Measurements from ENCODE around the gene TACR1.

DNA sequence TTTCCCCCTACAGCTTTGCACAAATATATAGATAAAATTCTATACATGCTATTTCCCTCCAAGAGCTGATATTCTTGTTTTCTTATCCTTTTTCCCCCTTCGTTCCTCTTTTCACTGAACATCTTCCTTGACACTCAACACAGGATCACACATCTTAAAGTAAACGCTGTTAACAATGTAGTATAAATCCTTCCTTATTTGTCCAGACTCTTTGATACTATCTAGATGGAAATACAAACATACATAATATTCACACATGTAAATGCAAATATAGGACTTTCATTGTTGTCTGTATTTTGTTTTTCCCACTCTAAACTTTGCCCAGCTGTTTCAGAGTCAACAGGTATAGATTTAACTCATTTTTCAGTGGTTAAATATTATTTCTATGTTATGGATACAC lies 3.0 kb upstream of the TACR1 start:
- TF ChIP-seq TAF1 (CRISPR knock-in tag; IDR thresholded peaks at IDR 0.05) (no peak), ARNT (IDR thresholded peaks at IDR 0.05) (no peak), ZNF558 (CRISPR knock-in tag; IDR thresholded peaks at IDR 0.05; ENCODE audit: borderline replicate concordance) (no peak), ZKSCAN1 (IDR thresholded peaks at IDR 0.05; ENCODE audit: low read length) (no peak), EZH2 (conservative IDR thresholded peaks at IDR 0.05; ENCODE audit: low read depth, low read length) (no peak), TOE1 (CRISPR knock-in tag; IDR thresholded peaks at IDR 0.05) (no peak)
- TF ChIP-seq, protein P1, sequence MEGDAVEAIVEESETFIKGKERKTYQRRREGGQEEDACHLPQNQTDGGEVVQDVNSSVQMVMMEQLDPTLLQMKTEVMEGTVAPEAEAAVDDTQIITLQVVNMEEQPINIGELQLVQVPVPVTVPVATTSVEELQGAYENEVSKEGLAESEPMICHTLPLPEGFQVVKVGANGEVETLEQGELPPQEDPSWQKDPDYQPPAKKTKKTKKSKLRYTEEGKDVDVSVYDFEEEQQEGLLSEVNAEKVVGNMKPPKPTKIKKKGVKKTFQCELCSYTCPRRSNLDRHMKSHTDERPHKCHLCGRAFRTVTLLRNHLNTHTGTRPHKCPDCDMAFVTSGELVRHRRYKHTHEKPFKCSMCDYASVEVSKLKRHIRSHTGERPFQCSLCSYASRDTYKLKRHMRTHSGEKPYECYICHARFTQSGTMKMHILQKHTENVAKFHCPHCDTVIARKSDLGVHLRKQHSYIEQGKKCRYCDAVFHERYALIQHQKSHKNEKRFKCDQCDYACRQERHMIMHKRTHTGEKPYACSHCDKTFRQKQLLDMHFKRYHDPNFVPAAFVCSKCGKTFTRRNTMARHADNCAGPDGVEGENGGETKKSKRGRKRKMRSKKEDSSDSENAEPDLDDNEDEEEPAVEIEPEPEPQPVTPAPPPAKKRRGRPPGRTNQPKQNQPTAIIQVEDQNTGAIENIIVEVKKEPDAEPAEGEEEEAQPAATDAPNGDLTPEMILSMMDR (CRISPR knock-in tag; IDR thresholded peaks at IDR 0.05) = no peak
- TF ChIP-seq, protein P2, sequence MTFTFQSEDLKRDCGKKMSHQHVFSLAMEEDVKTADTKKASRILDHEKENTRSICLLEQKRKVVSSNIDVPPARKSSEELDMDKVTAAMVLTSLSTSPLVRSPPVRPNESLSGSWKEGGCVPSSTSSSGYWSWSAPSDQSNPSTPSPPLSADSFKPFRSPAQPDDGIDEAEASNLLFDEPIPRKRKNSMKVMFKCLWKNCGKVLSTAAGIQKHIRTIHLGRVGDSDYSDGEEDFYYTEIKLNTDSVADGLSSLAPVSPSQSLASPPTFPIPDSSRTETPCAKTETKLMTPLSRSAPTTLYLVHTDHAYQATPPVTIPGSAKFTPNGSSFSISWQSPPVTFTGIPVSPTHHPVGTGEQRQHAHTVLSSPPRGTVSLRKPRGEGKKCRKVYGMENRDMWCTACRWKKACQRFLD (CRISPR knock-in tag; IDR thresholded peaks at IDR 0.05; ENCODE audit: borderline replicate concordance) = no peak
- TF ChIP-seq, protein P3, sequence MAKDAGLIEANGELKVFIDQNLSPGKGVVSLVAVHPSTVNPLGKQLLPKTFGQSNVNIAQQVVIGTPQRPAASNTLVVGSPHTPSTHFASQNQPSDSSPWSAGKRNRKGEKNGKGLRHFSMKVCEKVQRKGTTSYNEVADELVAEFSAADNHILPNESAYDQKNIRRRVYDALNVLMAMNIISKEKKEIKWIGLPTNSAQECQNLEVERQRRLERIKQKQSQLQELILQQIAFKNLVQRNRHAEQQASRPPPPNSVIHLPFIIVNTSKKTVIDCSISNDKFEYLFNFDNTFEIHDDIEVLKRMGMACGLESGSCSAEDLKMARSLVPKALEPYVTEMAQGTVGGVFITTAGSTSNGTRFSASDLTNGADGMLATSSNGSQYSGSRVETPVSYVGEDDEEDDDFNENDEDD (CRISPR knock-in tag; IDR thresholded peaks at IDR 0.05; ENCODE audit: borderline replicate concordance) = no peak
- TF ChIP-seq, protein P4, sequence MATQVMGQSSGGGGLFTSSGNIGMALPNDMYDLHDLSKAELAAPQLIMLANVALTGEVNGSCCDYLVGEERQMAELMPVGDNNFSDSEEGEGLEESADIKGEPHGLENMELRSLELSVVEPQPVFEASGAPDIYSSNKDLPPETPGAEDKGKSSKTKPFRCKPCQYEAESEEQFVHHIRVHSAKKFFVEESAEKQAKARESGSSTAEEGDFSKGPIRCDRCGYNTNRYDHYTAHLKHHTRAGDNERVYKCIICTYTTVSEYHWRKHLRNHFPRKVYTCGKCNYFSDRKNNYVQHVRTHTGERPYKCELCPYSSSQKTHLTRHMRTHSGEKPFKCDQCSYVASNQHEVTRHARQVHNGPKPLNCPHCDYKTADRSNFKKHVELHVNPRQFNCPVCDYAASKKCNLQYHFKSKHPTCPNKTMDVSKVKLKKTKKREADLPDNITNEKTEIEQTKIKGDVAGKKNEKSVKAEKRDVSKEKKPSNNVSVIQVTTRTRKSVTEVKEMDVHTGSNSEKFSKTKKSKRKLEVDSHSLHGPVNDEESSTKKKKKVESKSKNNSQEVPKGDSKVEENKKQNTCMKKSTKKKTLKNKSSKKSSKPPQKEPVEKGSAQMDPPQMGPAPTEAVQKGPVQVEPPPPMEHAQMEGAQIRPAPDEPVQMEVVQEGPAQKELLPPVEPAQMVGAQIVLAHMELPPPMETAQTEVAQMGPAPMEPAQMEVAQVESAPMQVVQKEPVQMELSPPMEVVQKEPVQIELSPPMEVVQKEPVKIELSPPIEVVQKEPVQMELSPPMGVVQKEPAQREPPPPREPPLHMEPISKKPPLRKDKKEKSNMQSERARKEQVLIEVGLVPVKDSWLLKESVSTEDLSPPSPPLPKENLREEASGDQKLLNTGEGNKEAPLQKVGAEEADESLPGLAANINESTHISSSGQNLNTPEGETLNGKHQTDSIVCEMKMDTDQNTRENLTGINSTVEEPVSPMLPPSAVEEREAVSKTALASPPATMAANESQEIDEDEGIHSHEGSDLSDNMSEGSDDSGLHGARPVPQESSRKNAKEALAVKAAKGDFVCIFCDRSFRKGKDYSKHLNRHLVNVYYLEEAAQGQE (IDR thresholded peaks at IDR 0.05; ENCODE audit: borderline replicate concordance in 1 of 2, low read depth in 1 of 2, low read length in 2 of 2) = no peak
